ENCODE measurements around the gene WASF2. TPM values are rescaled to one million over a fixed set of nuclear protein-coding genes. Genes with fewer than 3 reads are reported as not detected.

The WASF2 gene, protein sequence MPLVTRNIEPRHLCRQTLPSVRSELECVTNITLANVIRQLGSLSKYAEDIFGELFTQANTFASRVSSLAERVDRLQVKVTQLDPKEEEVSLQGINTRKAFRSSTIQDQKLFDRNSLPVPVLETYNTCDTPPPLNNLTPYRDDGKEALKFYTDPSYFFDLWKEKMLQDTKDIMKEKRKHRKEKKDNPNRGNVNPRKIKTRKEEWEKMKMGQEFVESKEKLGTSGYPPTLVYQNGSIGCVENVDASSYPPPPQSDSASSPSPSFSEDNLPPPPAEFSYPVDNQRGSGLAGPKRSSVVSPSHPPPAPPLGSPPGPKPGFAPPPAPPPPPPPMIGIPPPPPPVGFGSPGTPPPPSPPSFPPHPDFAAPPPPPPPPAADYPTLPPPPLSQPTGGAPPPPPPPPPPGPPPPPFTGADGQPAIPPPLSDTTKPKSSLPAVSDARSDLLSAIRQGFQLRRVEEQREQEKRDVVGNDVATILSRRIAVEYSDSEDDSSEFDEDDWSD
- 31.4 and 50.8 TPM in 2 replicates for total RNA-seq

DNA sequence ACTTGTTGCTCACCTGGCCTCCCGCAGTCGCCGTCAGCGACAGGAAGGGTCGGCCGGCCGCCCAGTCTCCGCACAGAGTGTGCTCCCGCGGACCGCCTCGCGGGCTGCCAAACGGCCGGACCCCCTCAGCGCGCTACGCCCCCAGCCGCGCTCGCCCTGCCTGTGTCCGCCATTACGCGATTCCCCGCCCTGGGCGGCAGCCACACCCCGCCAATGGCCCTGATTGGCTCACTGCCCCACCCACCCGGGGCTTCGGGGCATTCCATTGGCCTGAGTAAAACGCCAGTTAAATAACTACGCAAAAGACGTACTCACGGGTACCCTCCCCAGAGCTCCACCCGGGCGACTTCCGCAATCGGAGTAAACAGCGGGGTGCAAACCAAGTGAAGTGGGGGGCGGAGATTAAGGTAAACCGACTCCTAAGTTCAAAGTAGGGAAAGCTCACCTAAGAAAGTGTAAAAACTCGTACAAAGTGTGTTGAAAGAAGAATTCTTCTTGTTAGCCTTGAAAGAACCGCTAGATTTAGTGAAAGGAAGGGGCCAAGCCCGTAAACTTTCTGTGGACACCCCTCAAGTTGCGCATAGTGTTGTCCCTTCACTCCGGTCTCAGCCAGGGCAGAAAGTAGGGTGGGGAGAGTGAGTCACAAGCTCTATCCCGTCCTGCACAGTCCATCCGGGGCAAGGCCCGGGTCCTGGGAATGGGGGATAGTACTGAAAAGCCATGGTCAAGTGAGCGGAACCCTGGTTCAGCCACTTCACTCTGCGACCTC, at the start of gene WASF2:
TSS of gene WASF2 (minus strand) at position 195 of the 769 bp plus-strand sequence. CDS start 61,277 bp downstream, outside the sequence.

GRCh38 chr1:27392096-27392777, 97.7 kb downstream of the WASF2 start, which contains the start of gene GPR3:
TSS of gene GPR3 (plus strand) at chr1:27392622. CDS start at chr1:27393799, 1,177 bp downstream.

DNA sequence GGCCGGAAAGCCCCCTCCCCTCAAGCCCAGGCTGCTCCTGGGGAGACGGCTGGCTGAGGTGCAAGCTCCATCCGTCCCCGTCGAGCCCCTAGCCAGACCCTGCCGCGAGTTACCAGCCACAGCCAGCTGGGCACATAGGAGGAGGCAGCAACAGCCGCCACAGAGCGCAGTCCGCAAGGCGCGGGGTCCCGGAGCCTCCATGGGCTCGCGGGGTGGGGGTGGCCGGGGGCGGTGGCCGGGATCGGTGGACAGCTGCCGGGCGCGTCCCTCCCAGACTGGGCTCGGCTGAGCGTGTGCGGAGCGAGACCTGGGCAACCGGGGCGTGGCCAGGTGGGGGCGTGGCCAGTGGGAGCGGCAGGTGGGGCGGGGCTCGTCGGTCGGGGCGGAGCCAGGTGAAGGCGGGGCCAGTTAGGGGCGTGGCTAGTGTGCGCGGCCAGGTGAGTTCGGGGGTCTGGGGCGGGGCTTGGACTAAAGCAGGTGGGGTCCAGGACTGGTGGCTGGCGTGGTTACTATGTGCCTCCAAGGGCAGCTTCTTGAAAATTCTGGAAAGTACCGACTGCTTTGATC, 106.8 kb downstream of the WASF2 start, which contains the start of gene CD164L2:
TSS of gene CD164L2 (minus strand) at position 295 of the 567 bp plus-strand sequence. CDS start at position 201, 94 bp downstream.

GRCh38 chr1:27374362-27375086, 115.4 kb downstream of the WASF2 start, which contains the start of gene FCN3:
TSS of gene FCN3 (minus strand) at chr1:27374824. CDS start at chr1:27374818, 6 bp downstream.

DNA sequence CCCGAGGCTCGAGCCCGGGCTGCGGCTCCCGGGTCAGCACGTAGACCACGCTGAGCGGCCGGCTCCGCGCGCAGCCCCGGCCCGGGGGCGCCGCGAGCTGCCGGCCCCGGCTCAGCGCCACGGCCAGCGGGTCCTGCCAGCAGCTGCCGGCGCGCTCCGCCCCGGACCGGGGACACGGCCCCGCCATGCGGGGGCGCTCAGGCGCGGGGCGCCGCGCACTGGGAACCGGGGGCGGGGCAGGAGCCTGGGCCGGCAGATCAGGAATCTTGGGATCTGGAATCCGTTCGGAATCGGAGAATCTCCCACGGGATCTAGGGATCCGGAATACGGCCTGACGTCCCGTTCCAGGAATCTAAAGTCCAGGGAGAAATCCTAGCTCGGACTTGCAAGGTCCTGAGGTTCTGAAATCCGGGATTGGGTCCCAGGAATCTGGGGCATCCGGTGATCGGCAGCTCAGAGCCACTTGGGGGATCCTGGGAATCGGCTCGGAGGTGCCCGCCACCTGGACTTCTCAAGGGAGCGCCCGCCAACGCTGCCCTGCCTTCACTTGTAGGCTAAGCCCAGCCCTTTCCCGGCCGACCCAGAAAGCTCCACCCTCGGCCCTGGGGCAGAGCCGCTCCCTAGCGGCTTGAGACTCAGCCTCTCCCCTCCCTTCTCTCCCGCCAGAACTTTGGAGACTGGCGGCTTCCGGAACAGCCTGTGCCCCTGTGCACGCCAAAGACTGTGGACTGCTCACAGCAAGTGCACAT, 123.4 kb downstream of the WASF2 start, which contains the start of gene MAP3K6:
TSS of gene MAP3K6 (minus strand) at position 551 of the 749 bp plus-strand sequence. CDS start at position 187, 364 bp downstream.

Other genes with a start within 250 kb of the WASF2 start
- gene TMEM222, start 168.0 kb downstream of the WASF2 start, total RNA-seq: 35.0 and 43.0 TPM in 2 replicates
- 20.2 and 55.0 TPM in 2 replicates for gene SYTL1, start 148.1 kb downstream of the WASF2 start, total RNA-seq
- gene MAP3K6, start 123.2 kb downstream of the WASF2 start, total RNA-seq: 14.7 and 24.1 TPM in 2 replicates
- gene FCN3, start 115.3 kb downstream of the WASF2 start, total RNA-seq: not detected in 2 replicates
- gene CD164L2, start 106.8 kb downstream of the WASF2 start, total RNA-seq: 0.13 TPM in 1 of 2 replicates, not detected in the other
- 1.6 and 2.4 TPM in 2 replicates for gene GPR3, start 97.5 kb downstream of the WASF2 start, total RNA-seq
- gene AHDC1, start 114.0 kb upstream of the WASF2 start, total RNA-seq: 12.4 and 29.7 TPM in 2 replicates
- gene FGR, start 145.0 kb upstream of the WASF2 start, total RNA-seq: under 0.01 TPM in 1 of 2 replicates, not detected in the other
- 17.8 and 32.6 TPM in 2 replicates for gene IFI6, start 182.0 kb upstream of the WASF2 start, total RNA-seq
- gene FAM76A, start 235.8 kb upstream of the WASF2 start, total RNA-seq: 5.7 and 7.3 TPM in 2 replicates